Activated CD4-positive, alpha-beta T cell treated with anti-CD3 and anti-CD28 coated beads, Interleukin-2, amount 50 U/mL, for 4 hours (primary cell): Measurements from ENCODE around the gene GAN.
"Not testable (repeated sequence)": the region's sequence is repeated elsewhere in the genome, so short reads cannot be mapped to it uniquely, and the experiment has no call there.

ENCODE experiments used
- DNase-seq, 2 experiments: peaks; one replicate each; pipeline ENCODE4 v3.0.0-alpha.2; 2020

The GAN gene

DNA sequence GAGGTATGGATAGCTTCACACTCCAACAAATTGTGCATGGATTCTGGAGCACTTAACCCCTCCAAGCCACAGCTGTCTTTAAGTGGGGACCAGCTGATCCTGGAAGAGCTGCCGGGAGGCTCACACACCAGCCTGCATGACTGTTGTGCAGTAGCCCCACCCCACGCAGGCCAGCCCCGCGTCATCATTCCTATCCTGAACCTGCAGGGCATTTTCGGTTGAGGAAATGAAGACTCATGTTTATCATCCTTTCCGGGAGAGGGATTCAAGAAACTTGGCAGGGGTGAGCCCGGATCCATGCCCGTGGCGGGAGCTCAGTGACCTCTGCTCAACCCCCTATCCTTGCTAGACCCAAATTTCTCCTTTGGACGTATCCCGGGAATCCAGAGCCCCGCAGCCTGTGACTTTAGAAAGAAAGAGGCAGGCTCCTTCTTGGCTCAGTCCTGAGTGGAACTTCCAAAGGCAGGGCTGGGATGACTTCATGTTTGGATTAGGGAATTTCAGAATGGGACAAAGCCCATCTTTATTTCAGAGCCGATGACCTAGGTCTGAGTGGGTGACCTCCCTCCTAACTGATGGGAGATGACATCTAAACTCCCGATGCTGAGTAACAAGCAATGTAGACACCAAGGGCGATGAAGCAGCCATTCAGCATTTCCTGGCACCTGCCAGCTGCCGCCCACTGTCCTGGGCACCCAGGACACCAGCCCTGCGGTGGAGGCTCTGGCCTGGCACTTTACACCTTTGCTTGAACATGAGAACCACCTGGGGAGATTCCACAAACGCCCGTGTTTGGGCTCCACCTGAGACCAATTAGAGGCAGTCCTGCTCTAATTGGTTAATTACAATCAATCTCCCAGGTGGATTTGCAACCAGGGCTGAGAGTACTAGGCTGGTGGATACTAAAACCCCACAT is 86.5 kb downstream of the GAN start:
- no peak for DNase-seq

DNA sequence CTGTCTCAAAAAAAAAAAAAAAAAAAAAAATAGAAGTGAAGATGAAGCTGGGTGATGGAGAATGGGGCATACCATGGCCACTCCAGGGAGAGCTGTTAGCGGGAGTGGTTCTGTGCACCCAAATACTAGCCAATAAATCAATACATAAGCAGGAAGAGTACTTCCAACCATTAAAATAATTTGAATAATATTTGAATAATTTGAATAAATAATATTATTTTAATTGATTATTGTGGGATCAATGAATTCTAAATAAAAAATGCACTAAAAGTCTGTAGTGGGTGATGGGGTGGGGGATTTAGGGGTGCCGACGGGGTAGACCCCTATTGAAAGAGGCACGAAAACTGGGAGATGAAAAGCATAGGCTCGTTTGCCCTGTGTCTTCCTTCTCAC is 88.4 kb downstream of the GAN start:
- no peak for DNase-seq

GRCh38 chr16:81403601-81404391 is 89.0 kb downstream of the GAN start:
- DNase-seq = peak; percentile 72 to 77

GRCh38 chr16:81405002-81405401 is 90.2 kb downstream of the GAN start:
- not testable (repeated sequence) for DNase-seq

DNA sequence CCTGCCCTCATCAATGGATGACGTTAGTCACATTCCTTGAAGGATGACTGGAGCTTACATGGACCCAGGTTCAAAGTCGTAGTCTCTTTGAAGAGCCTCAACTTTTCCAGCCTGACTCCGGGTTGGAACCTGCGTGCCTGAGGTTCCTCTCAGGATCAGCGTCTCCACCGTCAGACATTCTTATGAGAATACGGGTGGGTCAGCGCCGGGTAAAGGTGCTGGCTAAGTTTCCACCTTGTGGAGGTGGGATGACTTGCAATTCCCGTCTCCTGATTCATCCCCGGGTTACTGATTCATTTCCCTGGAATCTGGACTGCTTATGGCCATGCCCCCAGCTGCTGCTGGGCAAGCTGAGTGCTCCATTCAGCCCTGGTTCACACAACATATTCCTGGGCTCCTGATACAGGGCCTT is 90.9 kb downstream of the GAN start:
- DNase-seq = no peak

GRCh38 chr16:81408409-81408950 is 93.7 kb downstream of the GAN start:
- no peak for DNase-seq

DNA sequence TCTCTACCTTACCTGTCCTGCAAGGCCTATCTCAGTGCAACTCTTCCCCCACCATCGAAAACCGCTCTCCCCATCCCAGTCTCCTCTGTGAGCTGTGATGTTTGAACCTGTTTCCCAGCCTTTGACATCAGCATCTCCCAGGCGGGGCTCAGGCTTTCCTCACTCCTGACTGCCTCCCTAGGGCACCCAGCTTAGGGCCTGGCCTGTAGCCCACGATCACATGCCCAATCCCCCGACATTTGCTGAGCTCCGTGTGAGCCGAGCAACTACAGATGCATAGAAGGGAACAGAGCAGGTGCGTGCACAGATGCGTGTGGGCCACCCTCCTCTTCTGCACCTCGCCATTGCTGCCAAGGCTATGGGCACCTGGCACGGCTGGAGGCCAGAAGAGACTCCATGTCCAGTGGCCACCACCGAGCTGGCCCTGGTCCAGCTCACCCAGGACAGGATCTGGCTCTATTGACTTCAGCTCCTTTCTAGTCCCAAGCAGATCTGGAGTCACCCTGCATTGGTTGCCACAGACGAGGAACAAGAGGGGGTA is 94.3 kb downstream of the GAN start:
- no peak for DNase-seq

DNA sequence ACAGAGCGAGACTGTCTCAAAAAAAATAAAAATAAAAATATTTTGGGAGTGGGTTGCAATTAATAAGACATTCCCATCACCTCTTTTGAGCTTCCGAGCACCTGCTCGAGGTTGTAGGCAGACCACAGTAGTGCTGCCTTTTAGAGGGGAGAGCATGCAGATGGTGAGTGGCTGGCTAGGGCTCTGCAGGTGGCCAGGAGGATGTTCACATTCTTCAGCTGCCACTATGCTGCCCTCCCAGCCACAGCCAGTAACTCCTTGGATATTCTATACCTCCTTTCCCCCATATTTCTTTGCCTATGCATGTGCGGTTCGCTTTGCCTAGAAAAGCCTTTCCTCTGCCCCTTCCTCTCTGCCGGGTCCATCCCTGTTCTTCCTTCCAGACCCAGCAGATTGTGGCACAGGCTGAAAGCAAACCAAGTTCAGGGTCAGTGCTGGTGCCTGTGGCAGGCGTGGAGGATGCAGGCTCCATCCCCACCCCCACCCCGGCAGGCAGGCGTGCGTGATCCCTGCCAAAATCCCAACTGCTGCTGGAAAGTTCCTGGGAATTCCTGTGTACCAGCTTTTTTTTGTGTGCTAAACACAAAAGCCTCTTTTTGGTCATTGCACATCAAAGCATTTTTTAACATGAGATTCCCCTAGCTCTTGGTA is 96.0 kb downstream of the GAN start:
- DNase-seq = no peak

DNA sequence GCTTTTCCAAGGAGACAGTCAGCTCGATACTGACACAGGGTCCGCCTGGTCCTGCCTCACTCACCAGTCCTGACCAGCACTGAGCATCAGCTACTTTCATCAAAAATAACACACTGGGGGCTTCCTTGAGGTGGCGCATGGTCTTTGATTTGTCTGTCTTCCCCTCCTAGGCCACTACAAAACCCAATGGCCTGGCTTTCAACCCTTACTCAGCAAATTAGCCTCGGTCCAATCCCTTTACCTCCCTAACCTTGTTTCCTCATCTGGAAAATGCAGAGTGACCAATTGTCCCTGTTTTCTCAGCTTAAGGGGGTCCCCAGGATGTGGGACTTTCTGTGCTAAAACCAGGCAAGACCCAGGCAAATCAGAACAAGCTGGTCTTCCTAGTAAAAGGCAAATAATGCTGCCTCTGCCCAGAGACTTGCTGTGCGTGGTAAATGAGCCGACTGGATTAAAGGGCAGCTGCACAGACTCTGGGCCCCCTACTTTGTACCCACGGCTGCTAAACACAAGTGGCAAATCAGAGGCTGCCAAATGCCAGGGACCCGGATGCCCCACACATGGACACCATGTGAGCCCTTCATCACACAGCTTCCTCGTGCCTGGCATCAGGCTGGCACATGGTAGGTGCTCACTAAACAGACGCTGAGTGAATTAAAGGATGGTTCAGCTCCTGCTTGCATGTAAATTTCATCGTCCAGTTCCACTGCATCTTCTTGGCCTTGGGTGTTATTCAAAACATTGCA is 98.7 kb downstream of the GAN start:
- DNase-seq = no peak

GRCh38 chr16:81415751-81416150 is 101.0 kb downstream of the GAN start:
- no peak for DNase-seq

DNA sequence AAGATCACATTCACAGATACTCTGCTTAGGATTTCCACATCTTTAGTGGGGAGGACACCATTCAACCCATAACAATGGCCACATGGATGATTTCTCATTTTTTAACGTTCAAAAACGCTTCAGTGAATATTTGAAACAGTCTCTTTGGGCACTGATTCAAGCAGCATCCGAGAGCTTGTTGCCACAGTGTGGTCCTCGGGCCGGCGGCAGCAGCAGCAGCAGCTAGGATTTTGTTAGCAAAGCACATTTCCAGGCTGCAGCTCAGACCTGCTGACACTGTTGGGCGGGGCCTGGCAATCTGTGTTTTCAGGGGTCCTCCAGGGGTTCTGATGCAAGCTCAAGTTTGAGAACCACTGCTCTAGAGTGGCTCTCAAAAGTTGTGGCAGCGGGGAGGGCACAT is 102.0 kb downstream of the GAN start:
- no peak for DNase-seq

DNA sequence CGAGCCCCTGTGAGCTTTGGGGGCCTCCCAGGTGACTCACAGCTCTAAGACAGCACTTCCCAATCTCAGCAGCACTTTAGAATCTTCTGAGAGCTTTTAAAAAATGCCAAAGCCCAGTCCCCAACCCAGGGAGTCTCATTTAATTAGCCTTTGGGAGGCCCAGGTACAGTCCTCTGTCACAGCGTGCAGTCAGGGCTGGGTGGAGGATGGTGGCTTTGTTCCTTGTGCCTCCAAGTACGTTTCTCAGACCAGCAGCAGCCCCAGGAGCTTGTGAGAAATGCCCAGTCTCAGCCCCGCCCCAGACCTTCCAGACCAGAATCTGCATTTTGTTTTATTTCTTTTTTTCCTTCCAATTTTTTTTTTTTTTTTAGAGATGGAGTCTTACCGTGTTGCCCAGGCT is 102.4 kb downstream of the GAN start:
- DNase-seq = no peak

- DNase-seq = no peak
These were observed 105.0 kb downstream of the GAN start for GRCh38 chr16:81419806-81420205.

- no peak for DNase-seq
These were observed 106.4 kb downstream of the GAN start for GRCh38 chr16:81421126-81421525.

GRCh38 chr16:81421536-81421935 is 106.8 kb downstream of the GAN start:
- DNase-seq = no peak

- DNase-seq = not testable (repeated sequence)
These were observed 107.4 kb downstream of the GAN start for GRCh38 chr16:81422153-81422552.

GRCh38 chr16:81424771-81425170 is 110.0 kb downstream of the GAN start:
- DNase-seq = no peak

- DNase-seq = no peak
These were observed 112.5 kb downstream of the GAN start for GRCh38 chr16:81427219-81427618.

DNA sequence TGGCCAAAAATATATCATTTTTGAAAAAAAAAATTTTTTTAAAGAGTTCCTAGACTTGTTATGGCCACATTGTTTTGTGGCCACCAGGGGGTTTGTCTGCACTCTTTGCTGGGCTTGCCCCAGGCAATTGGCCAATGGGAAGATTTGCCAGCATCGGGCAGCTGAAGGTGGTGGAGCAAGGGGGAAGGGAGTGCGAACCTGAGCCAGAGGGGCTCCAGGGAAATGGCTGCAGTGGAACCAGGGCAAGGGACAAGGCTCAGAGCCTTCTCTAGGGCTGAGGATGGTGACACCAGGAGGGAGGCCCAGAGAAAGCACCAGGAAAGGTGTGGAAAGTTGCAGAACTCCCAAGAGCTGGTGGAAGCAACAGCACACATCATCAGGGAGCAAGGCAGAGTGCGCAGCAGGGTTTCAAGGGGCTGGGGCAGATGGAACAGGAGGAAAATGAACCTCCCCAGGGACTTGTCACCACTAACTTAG is 114.3 kb downstream of the GAN start:
- no peak for DNase-seq

DNA sequence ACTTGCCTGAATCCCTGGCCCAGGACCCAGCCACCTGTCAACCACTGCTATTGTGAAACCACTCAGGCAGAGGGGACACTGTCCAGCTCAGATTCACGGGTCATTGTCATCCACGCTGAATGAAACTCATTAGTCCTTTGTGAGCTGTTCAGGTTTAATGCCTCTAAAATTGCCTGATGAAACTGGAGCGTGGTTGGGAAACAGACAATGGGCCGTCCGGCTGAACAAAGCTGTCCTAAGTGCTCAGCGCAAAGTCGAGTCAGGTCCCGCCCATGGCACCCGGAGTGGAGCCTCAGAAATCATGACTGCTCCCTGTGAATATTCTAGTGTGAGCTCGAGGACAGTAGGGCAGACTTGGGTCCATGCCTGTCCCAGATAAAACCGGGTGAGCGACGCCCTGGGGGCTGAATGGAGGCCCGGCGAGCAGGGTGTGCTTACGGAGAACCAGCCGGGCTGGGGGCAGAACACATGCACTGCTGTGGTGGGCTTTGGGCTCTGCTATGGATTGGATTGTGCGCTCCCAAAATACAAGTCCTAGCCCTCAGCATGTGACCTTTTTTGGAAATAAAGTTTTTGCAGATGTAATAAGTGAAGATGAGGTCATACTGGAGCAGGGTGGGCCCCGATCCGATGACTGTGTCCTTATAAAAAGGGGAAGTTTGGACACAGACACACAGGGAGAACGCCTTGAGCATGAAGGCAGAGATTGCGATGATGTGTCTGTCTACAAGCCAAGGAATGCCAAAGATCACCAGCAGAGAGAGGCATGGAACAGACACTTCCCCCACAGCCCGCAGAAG is 117.0 kb downstream of the GAN start:
- no peak for DNase-seq

DNA sequence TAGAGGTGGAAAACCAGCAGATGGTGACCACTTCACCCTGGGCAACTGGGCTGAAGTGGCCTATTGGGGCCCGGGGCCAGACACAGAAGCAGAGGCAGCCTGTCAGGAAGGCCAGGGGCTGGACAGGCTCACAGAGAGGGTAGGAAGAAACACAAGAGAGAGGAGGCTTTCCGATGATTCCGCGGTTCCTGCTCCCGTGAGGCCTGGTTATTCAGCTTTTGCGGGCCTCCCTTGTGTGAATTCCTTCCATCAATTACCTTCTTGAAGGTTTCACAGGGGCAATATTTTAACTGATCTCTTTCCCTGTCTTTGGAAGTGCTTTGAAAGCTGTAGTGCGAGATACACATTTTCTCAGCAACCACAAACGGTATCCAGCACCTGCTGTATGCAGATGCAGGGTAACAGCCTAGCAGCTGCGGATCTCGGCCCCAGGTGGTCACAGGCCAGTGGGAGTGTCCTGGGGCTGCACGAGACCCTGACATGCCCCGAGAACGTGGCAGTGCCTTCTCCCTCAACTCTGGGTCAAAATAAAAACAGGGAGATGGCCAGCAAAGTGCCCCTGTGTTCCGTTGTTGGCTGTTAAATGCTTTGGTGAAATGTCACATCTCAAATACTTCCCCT is 118.3 kb downstream of the GAN start:
- DNase-seq = no peak
